ENCODE measurements around the gene ZNF423.

Gene ZNF423

DNA sequence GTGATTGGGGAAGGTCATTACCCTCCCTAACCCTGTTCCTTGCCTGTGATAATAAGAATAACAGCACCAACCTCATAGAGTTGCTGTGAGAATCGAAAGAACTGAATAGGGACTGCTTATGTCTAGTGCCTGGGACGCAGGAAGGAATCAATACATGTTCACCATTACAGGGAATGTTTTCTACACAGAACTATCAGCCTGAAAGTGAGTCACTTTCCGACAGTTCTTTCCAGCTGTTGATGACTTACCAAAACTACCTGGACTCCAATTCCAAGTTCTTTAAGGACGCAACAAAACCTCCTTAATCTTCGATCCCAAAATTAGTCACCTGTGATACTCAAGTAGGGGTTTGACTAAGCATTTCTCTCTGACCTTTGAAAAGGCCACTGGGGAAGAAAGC, 29.4 kb downstream of the ZNF423 start:
- no peak for DNase-seq (ENCODE audit: low read depth in 2 of 2, low spot score in 1 of 2)

DNA sequence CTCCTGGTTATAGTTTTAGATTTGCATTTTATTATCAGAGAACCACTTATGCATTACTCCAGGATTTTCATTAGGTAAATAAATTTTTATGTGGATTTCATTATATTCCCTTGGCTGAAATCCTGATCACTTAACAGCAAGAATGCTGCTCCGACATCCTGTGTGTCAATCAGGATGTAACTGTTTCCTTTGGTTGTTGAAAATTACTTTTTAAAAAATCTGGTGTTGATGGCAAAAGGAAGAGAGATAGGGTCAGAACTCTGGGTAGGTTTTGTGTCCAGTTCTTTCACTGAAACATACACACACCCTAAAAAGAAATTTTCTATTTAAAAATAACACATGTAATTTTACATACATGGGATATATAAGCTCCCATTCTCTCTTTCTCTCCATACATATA, 30.9 kb downstream of the ZNF423 start:
- no peak for DNase-seq (ENCODE audit: low read depth in 2 of 2, low spot score in 1 of 2)

DNA sequence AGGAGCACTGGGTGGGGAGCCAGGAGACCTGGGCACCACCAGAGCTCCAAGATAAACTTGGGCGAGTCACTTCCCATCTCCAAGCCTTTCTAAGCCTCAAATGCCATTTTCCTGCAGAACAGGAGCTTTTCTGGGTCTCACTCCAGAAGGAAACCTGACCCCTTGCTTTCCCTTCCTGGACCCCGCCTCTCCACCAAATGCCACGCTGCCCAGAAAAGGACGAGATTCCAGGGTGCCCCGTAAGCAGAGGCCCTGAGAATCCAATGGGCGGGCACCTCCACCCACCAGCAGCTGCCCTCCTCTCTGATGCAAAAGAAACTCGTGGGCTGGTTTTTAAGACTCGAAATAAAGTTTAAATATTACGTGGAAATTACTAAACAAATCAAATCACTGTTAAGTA, 31.3 kb downstream of the ZNF423 start:
- no peak for DNase-seq (ENCODE audit: low read depth in 2 of 2, low spot score in 1 of 2)

DNA sequence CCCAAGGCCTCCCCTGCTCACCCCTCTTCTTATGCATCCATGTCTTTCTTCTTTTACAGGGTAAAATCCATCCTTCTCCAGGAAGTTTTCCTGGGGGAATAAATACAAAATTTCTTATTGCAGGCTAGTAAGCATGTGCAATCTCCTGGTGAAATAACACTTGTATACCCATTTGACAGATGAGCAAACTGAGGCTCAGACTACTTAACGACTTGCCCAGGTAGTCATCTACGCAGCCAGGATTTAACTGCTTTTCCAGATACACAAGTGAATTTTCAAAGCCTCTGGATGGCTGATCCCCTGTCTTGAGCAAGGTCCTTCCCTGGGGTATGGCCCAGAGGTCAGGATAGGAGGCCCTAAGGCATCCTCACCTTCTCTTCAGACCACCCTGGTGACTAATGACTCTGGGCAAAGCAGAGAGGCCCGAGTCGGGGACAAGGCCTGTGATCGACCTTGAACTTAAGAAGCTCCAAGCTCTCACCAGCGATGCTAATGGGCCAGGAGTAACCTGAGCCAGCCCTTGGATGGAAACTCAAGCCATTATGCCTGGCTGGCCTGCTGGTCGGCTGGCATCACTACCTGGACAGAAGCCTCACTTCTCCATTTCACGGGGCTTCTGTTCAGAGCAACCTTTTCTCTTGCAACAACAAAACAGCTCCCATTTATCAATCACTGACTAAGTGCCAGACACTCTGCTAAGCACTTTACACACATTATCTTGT, 33.1 kb downstream of the ZNF423 start:
- DNase-seq (ENCODE audit: low read depth in 2 of 2, low spot score in 1 of 2), result no peak

DNA sequence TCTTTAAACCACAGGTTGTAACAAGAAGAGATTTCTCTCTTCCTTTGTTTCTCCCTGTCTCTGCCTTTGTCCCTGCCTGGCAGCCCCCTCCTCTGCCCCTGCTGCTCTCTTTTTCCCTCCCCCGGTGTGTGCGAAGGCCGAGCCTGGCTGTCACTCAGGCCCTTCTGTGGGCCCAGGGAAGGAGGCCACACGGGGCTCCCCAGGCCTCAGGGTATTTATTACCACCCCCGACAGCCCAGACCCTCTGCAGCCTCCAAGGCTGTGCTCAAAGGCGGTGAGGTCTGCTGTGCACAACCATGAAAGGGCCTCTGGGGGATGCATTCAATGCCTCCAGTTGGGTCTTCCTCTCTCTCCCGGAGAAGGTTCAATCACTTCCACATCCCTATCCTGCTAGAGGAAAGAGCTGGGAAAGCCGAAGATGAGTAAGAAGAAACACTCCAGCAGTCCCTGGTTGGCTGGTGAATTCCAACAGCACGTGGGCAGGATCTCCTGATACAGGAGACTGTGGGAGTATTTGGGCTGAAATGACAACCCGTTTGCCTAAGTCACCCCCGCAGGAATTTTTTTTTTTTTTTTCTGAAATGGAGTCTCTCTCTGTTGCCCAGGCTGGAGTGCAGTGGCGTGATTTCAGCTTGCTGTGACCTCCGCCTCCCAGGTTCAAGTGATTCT, 34.2 kb downstream of the ZNF423 start:
- DNase-seq (ENCODE audit: low read depth in 2 of 2, low spot score in 1 of 2), result no peak

DNA sequence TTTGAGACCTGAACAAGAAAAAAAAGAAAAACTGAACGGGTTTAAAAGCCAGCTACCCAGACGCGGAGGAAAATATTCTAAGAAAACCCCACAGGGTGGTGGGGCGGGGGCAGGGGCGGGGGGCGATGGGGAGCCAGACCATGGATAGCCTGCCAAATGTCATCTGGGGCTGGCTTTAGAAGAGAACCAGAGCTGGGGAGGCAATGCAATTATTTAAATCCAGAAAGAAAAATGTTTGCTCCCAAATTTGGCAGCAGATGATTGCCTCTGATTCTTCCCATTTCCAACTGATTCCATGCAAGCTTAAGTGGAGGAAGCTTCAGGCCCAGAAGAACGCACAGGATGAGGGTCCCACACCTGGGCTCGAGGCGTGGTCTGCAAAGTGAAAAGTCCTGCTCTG, 34.8 kb downstream of the ZNF423 start:
- no peak for DNase-seq (ENCODE audit: low read depth in 2 of 2, low spot score in 1 of 2)

DNA sequence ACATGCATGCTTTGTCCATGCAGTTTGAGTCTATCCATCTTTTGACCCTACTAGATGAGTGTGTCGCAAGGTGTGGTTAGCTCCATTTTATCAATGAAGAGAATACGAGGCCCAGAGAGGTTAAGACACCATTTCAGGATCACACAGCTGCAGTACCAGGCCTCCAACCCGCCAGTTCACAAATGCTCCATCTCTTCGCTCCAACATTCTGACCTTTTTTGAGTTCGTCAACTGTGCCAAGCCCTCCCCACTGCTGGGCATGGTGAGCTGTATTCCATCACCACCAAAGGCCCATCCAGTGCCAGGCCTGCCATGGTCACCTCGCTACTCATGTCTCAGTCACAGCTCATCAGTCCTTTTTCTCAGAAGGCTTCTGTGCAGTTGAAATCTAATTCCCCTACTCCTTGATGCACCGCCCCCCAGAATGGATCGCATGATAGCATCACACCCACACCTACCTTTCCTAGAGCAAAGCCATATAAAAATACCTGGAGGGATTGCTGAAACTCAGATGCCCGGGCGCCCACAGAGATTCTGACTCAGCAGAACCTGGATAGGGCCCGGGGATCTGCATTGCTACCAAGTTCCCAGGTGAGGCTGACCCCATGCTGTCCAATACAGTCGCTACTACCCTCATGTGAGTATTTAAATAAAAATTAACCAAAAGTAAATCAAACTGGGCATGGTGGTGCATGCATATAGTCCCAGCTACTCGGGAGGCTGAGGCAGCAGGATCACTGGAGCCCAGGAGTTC, 38.0 kb downstream of the ZNF423 start:
- no peak for DNase-seq (ENCODE audit: low read depth in 2 of 2, low spot score in 1 of 2)

DNA sequence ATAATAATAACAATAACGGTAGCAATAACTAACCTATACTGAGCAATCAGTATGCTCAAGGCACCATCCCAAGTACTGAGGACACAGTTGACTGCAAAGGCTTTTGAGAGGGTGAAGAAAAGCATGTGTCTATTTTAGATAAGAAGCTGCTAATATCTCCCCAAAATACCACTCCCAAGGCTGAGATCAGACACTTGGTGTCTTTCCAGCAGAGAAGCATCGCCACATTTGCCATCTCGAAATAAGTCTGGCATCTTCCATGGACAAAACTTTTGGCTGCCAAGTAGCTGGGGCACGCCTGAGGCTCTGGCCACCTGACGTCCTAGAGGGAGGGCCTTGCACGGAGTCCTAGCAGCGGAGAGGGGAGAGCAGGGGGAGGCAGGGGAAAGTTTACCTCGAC, 39.0 kb downstream of the ZNF423 start:
- DNase-seq (ENCODE audit: low read depth in 2 of 2, low spot score in 1 of 2), result no peak

DNA sequence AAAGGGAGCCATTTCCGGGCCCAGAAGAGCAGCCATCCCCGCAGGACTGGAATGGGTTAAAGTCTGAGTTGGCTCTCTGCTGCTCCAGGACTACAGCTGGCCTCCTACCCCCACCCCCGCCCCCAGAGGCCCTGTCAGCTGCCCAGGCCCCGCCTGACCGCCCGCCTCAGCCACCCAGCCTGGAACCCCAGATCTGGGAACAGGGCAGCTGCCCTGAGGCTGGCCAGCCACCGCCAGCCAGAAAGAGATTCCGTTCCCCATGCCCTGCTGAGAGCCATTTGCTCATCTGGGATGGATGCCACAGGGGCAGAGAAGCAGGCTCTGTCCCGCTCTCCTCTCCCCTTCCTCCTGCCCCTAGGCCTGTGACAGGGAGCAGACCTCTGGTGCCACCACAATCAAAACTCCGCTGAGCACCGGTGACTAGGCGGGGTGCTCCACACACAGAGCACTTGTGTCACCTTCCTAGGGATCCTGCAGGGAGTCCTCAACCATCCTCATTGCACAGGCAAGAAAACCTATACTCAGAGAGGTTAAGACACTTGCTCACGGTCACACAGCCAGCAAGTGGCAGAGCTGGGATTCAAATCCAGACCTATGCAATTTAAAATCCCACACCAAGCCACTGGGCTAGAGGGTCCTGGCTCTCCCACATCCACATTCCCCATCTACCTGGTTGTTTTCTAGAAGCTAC, 44.1 kb downstream of the ZNF423 start:
- DNase-seq (ENCODE audit: low read depth in 2 of 2, low spot score in 1 of 2), result no peak

DNA sequence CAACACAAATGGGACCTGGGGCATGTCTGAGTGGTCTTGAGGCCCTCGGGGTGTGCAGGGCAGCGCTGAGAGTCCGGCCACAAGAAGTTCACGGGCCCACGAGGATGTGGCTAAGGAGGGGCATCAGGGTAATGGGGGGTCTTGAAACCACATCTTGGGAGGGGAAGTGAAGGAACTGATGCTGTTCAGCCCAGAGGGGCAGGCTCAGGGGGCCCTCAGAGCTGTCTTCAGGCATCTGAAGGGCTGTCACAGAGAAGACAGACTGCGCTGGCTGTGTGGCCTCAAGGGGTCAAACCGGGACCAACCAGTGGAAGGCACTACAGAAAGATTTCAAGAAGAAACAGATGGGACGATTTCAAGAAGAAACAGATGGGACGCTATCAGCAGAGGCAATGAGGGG, 45.1 kb downstream of the ZNF423 start:
- DNase-seq (ENCODE audit: low read depth in 2 of 2, low spot score in 1 of 2), result no peak

DNA sequence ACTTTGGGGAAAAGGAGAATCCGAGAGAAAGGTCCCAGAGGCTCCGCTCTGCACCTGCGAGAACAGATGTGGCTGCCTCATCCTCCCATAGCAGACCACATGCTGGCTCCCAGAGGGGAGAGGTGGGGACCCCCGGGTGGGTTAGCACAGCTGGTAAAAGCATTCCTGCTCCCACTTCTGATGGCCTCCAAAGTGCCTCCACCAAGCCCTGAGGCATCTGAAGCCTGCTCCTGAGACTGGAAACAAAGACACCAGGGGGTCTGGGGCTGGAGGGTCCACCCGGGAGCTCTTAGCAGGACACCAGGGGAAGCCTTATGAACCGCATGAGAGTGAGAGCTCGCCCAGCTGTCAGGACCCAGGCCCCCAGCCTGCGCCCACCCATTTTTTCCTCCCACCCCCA, 46.4 kb downstream of the ZNF423 start:
- DNase-seq (ENCODE audit: low read depth in 2 of 2, low spot score in 1 of 2), result no peak

DNA sequence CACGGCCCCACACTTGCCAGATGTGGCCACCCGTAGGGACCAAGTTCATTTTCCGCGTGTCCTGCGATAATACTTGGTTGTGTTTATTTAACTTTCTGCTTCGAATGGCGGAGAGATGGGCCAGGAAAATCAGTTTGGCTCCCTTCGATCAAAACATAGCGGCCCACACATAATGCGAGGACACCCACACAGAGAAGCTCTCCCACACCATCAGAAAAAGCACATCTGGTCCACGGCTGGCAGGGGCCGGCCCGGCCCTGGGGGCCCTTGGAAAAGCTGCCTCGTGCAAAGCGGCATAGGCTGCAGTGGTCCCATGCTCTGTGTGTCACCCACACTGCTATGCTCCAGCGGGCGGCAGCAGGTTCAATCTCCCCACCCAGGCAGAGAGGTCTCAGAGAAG, 46.9 kb downstream of the ZNF423 start:
- no peak for DNase-seq (ENCODE audit: low read depth in 2 of 2, low spot score in 1 of 2)

DNA sequence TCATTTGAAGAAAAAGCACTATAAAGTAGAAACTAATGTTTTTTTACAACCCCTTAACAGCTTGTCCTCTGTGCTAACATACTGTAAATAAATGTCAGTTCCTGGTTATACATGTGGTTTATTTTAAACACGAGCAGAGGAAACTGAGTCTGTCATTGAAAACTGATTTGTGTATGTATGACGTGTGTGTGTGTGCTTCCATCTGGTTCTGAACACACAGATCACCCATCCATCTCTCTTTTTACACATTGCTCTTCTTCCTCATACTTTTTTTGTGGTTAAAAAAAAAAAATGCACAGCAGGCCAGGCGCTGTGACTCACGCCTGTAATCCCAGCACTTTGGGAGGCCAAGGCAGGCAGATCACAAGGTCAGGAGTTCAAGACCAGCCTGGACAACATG, 49.5 kb downstream of the ZNF423 start:
- no peak for DNase-seq (ENCODE audit: low read depth in 2 of 2, low spot score in 1 of 2)

DNA sequence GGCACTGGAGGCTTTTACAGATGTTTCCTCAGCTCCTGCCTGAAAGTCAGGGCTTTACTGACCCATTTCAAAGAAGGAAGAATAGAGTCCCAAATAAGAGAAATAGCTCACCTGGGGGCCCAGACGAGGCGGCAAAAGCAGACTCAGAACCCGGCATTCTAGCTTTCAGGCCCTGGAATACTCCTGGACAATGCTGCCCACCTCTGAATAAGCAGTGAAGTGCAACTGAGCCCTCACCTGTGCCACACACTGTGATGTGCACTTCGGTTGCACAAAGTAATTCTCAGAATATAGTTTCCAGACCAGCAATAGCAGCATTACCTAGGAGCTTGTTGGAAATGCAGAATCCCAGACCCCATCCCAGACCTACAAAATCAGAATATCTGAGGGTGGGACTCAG, 54.6 kb downstream of the ZNF423 start:
- DNase-seq (ENCODE audit: low read depth in 2 of 2, low spot score in 1 of 2), result no peak

DNA sequence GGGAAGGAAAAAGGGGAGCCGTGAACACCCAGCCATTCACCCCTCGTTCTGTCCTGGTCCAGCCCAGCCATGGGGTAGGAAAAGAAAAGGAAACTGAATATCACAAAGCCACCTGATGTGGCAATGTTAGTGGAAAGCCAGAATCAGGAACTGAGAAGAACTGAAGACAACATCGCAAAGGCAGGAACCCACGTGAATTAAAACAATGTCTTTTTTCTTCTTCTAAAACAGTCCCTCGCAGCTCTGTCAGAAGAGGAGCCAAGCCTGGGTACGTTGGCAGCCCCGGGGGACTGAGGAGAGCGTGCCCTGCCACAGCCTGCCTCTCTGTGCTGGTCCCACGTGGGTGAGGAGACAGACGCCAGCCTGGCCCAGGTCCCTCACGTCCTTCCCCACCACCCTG, 55.0 kb downstream of the ZNF423 start:
- DNase-seq (ENCODE audit: low read depth in 2 of 2, low spot score in 1 of 2), result no peak

DNA sequence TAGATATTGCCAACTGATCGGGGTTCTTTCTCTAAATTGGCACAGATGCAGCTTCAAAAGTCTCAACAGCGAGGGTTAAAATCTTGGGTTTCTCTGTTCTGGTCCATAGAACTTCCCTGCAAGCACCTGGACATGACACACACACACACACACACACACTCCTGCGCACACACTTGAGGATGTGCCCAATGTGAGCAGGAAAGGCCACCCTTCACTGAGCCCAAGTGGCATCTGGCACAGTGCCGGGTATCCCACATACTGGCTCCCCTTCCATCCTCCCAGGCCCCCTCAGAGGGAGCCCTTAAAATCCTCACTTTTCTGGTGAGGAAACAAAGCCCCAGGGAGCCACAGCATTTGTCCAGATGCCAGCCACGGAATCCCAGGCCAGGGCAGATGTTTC, 55.5 kb downstream of the ZNF423 start:
- DNase-seq (ENCODE audit: low read depth in 2 of 2, low spot score in 1 of 2), result no peak

DNA sequence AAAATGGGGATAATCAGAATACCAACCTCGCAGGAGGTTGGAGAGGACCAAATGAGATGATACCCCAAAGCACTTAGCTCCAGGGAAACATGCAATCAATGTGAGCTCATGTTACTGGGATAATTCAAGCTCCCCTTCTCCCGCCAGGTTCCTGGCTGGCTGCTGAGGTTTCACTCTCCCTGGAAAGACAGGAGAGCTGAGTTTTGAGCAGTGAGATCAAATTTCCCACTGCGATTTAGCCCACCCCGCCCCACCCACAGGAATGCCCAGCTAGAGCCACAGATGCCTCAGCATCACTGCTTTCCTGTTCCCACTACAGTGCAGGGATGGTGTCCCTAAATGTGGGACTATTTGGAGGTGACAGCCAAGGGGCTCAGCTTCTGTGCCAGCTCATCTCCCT, 56.7 kb downstream of the ZNF423 start:
- no peak for DNase-seq (ENCODE audit: low read depth in 2 of 2, low spot score in 1 of 2)

DNA sequence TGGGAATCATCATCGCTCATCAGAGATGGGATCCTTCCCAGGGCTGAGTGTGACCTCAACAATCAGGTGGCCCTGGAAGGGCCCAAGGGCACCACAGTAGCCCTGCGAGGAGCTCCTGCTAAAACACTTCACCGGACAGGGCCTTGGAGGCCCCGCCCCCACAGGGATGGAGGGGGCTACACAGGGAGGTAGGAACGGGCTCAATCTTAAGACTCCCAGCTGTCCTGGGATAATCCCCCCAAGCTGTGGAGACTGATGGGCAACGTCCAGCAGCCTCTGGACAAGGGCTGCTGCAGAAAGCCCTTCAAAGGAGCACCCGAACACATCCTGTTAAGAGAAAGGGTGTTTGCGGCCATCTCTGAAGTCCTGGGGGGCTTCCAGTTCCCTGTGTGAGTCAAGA, 60.4 kb downstream of the ZNF423 start:
- DNase-seq (ENCODE audit: low read depth in 2 of 2, low spot score in 1 of 2), result no peak

DNA sequence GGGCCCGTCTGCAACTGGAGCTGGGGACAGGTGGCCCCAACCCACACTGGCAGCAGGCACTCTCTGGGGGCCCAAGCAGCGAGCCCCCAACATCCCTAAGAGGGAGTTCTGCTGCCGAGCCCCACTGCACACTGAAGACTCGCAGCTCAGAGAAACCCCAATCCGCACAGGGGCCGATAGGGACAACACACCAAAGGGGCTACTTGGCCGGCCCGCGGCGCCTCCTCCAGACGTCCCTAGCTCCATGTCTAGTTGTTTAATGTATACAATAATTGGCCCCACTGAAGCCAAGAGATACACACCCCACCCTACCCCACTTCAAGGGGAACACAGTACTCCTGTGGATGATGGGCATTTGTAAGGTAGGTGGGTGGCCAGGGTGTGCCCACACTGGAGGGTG, 62.7 kb downstream of the ZNF423 start:
- DNase-seq (ENCODE audit: low read depth in 2 of 2, low spot score in 1 of 2), result no peak

DNA sequence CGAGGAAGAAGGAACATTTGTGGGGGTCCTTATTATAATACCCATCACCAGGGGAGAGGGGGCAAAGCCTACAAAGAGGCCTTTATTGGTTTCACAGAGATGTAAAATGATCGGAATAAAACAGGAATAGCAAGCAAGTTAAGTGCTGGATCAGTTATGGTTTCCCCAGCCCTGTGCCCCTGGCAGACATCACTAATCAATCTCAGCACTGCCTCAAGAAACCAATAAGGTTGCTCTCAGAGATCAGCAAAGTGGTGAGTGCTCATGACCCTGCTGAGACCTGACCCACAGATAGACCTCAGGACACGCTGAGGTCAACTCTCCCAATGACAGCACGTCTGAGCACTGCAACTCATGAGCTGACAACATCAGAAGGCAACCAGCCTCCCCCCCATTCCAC, 66.3 kb downstream of the ZNF423 start:
- no peak for DNase-seq (ENCODE audit: low read depth in 2 of 2, low spot score in 1 of 2)

DNA sequence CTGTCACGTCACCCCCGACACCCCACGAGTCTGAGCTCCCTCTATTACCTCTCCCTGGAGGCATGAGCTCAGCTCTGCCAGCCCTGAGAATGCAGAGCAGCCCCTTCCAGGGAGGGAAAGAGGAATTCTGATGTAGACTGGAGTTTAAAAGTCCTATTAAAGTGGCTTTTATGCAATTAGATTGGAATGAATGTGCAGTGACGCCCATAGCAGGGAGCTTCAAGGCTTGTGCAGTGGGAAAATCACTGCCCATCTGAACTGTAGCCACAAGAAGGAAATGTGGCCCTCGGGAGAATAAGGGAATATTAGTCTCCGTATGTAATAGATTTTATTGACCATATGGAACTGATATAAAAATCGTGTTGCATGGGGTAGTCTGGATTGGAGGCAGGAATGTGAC, 66.9 kb downstream of the ZNF423 start:
- DNase-seq (ENCODE audit: low read depth in 2 of 2, low spot score in 1 of 2), result no peak

DNA sequence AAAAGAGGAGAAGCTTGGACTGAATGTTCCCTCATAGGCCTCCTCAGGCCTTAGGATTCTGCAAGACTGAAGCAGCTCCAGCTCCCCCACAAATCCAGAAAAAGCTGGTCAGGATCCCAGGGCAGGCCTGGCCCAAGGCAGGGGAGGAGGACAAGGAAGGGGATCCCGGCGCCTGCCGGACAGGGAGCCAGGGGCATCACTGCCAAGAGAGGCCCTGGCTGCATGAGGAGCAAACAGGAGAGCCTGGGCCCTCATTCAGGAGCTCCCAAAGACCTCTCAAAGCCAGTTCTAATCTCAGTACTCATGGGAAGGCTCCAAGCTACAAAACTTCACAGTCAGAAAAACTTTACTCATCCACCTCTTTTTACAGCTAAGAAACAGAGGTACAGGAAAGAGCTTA, 67.3 kb downstream of the ZNF423 start:
- DNase-seq (ENCODE audit: low read depth in 2 of 2, low spot score in 1 of 2), result no peak

Measured in stimulated activated CD8-positive, alpha-beta memory T cell treated with anti-CD3 and anti-CD28 coated beads, Interleukin-4, amount 100 ng/mL, for 1 hour (primary cell).